PC-9 (cell line): Measurements from ENCODE around the gene SNX13. TPM values are rescaled to one million over a fixed set of nuclear protein-coding genes. Genes with fewer than 3 reads are reported as not detected.
A peak's percentile ranks its signal among the peaks of the same experiment; 100 is the strongest.

ENCODE experiments used
- BruUV-seq: library from RNA; stranded (reverse); fragments of 400-500 nt; replicated peaks from 2 replicates; lab custom pipeline; 2021; lab: Mats Ljungman, UMichigan
- CTCF ChIA-PET: fragments of 300-600 bp; sonication (Branson Sonifier 250); formaldehyde crosslinking; loops from one replicate; lab custom pipeline; 2022; ENCODE audit warnings: antibody characterized with exemption; lab: Charles Lee
- POLR2A ChIA-PET: fragments of 300-600 bp; sonication (Branson Sonifier 250); formaldehyde crosslinking; loops from one replicate; lab custom pipeline; 2022; ENCODE audit warnings: antibody characterized with exemption; ENCODE audit not compliant: unreplicated experiment; lab: Charles Lee
- DNase-seq, 2 experiments: peaks; one replicate each; pipeline versions ENCODE4 v3.0.0 to v3.0.0-alpha.2; 2015 to 2022; ENCODE audit warnings: mixed read lengths in 1 of 2
- H2AFZ ChIP-seq: fragments of 200-600 bp; sonication (generic); 2 replicates; pipeline ENCODE4 v1.8.1; 2017; ENCODE audit warnings: antibody characterized with exemption
- H3F3A ChIP-seq: fragments of 200-600 bp; sonication (generic); 2 replicates; pipeline ENCODE4 v1.8.1; 2017; ENCODE audit warnings: antibody characterized with exemption, mild to moderate bottlenecking, low read depth; ENCODE audit not compliant: insufficient read depth
- H3K27ac ChIP-seq: fragments of 200-600 bp; sonication (generic); 2 replicates; pipeline ENCODE4 v1.6.1; 2016; ENCODE audit warnings: mixed run types
- H3K27me3 ChIP-seq: fragments of 200-600 bp; sonication (generic); 2 replicates; pipeline ENCODE4 v1.6.1; 2016; ENCODE audit warnings: low read depth, mixed run types; ENCODE audit not compliant: insufficient read depth
- H3K36me3 ChIP-seq: fragments of 200-600 bp; sonication (generic); 2 replicates; pipeline ENCODE4 v1.6.1; 2016; ENCODE audit warnings: low read depth, mixed run types
- H3K4me1 ChIP-seq: fragments of 200-600 bp; sonication (generic); replicated peaks from 2 replicates; pipeline ENCODE4 v1.6.1; 2016; ENCODE audit warnings: mixed run types; ENCODE audit not compliant: insufficient read depth
- H3K4me2 ChIP-seq: fragments of 200-600 bp; sonication (generic); 2 replicates; pipeline ENCODE4 v1.6.1; 2017; ENCODE audit warnings: mixed run types
- H3K4me3 ChIP-seq: fragments of 200-600 bp; sonication (generic); 2 replicates; pipeline ENCODE4 v1.6.1; 2016; ENCODE audit warnings: mixed run types
- H3K79me2 ChIP-seq: fragments of 200-600 bp; sonication (generic); 2 replicates; pipeline ENCODE4 v1.6.1; 2017; ENCODE audit warnings: low read depth, mixed run types
- H3K9me2 ChIP-seq: fragments of 200-600 bp; sonication (generic); 2 replicates; pipeline ENCODE4 v1.8.1; 2017; ENCODE audit warnings: mild to moderate bottlenecking; ENCODE audit not compliant: insufficient read depth
- H3K9me3 ChIP-seq: fragments of 200-600 bp; sonication (generic); 2 replicates; pipeline ENCODE4 v1.8.1; 2016; ENCODE audit warnings: low read depth; ENCODE audit not compliant: insufficient read depth
- H4K20me1 ChIP-seq: fragments of 200-600 bp; sonication (generic); 2 replicates; pipeline ENCODE4 v1.8.1; 2017; ENCODE audit not compliant: insufficient read depth
- CTCF ChIP-seq: fragments of 200-600 bp; sonication (generic); conservative IDR thresholded peaks from 2 replicates; pipeline ENCODE4 v1.6.1; 2017; ENCODE audit warnings: mixed run types, antibody characterized with exemption, mild to moderate bottlenecking, moderate library complexity
- EZH2 ChIP-seq: fragments of 200-600 bp; sonication (generic); IDR thresholded peaks from 2 replicates; pipeline ENCODE4 v1.8.0; 2017; ENCODE audit warnings: antibody characterized with exemption, low read depth
- intact Hi-C: fragments of 100-400 bp; cut with micrococcal nuclease; formaldehyde crosslinking; loops from one replicate; pipeline ENCODE4 v1.10.0; 2022; ENCODE audit not compliant: unreplicated experiment
- total RNA-seq: library from RNA; stranded (reverse); gene quantifications from 2 replicates; pipeline ENCODE4 v1.2.3, GENCODE V29; 2021

Gene SNX13
- total RNA-seq, 1 experiment from 2014 or later = 56.3 TPM

GRCh38 chr7:17937506-17938120, 2.7 kb downstream of the SNX13 start:
- Histone ChIP-seq H3K27ac (0 out of 2 replicates have a peak overlapping the region, but pooled peaks have one; percentile 81), H3K9me3 (no peaks in the 10 kb centered on the region), H3K27me3 (no peaks in the 10 kb centered on the region), H3F3A (peaks cover 16% of the 10 kb centered on the region; the same call in 1 of the 2 replicates), H3K36me3 (peaks cover 8% of the 10 kb centered on the region), H4K20me1 (peaks cover 8% of the 10 kb centered on the region; the same call in 1 of the 2 replicates), H2AFZ (no peak overlapping the region), H3K9me2 (peaks cover 6% of the 10 kb centered on the region), H3K4me2 (peak overlapping the region; percentile 76), H3K79me2 (peaks cover 84% of the 10 kb centered on the region), H3K4me3 (peak overlapping the region; percentile 81), H3K4me1 (peaks cover 33% of the 10 kb centered on the region)
- ChIA-PET POLR2A (interaction anchor here (0.6 to 0.8 kb wide), 3 partner anchors 27 to 254 kb away, joined by 3 to 9 read pairs (median 6); no protein-coding TSS in a partner anchor), CTCF (no interaction called here)
- intact Hi-C loops = no loop called here
- TF ChIP-seq CTCF (no peak), EZH2 (no peak)
- peak in 1 of 2 experiments; percentile 51 for DNase-seq
- BruUV-seq = no TSS peak

GRCh38 chr7:17936321-17936720, 4.0 kb downstream of the SNX13 start:
- no peaks in the 10 kb centered on the region for H3K27me3 ChIP-seq
- H3K9me2 ChIP-seq = peaks cover 6% of the 10 kb centered on the region
- H3F3A ChIP-seq = peaks cover 5% of the 10 kb centered on the region; the same call in 1 of the 2 replicates
- no peak overlapping the region for H3K27ac ChIP-seq
- ChIA-PET POLR2A (interaction anchor here (0.6 kb wide), 1 partner anchor 559 kb away, joined by 15 read pairs; the partner anchor contains the start of gene HDAC9), CTCF (no interaction called here)
- no peak for TF ChIP-seq CTCF
- TF ChIP-seq EZH2 = no peak
- intact Hi-C loops = no loop called here
- no TSS peak for BruUV-seq
- peaks cover 20% of the 10 kb centered on the region for H3K4me1 ChIP-seq
- no peak overlapping the region for H3K4me2 ChIP-seq
- H3K79me2 ChIP-seq = peaks cover 88% of the 10 kb centered on the region
- peaks cover 8% of the 10 kb centered on the region for H3K36me3 ChIP-seq
- DNase-seq = peak in 1 of 2 experiments; percentile 15
- no peaks in the 10 kb centered on the region for H3K9me3 ChIP-seq
- H2AFZ ChIP-seq = no peak overlapping the region
- H4K20me1 ChIP-seq = peaks cover 19% of the 10 kb centered on the region
- no peak overlapping the region for H3K4me3 ChIP-seq

- peak in 1 of 2 experiments; percentile 31 for DNase-seq
- Histone ChIP-seq H3K4me3 (no peak overlapping the region), H2AFZ (no peak overlapping the region), H3F3A (peaks cover 5% of the 10 kb centered on the region; the same call in 1 of the 2 replicates), H3K27ac (no peak overlapping the region), H3K9me2 (peaks cover 6% of the 10 kb centered on the region), H3K9me3 (no peaks in the 10 kb centered on the region), H3K36me3 (peaks cover 8% of the 10 kb centered on the region), H3K4me1 (peaks cover 18% of the 10 kb centered on the region), H3K79me2 (peaks cover 97% of the 10 kb centered on the region), H4K20me1 (peaks cover 25% of the 10 kb centered on the region), H3K27me3 (no peaks in the 10 kb centered on the region), H3K4me2 (no peak overlapping the region)
- CTCF ChIA-PET = no interaction called here
- intact Hi-C loops = no loop called here
- POLR2A ChIA-PET = no interaction called here
- no peak for TF ChIP-seq CTCF
- TF ChIP-seq EZH2 = no peak
- BruUV-seq = no TSS peak
Observed at GRCh38 chr7:17934612-17935240, 5.6 kb downstream of the SNX13 start.
